HG03457 (cell line): ENCODE measurements around the gene ERC2.

ENCODE experiments used
- ATAC-seq: cut with Tn5 transposase; IDR thresholded peaks from one replicate; pipeline ENCODE4 v1.9.1; 2021; ENCODE audit warnings: moderate number of reproducible peaks; ENCODE audit not compliant: unreplicated experiment

Gene ERC2

GRCh38 chr3:55813268-55814097 lies 654.8 kb downstream of the ERC2 start:
- ATAC-seq: no peak

GRCh38 chr3:55812394-55813013 lies 655.8 kb downstream of the ERC2 start:
- no peak for ATAC-seq

GRCh38 chr3:55807210-55807609 lies 661.1 kb downstream of the ERC2 start:
- ATAC-seq: no peak

- no peak for ATAC-seq
These were observed 663.1 kb downstream of the ERC2 start for GRCh38 chr3:55805169-55805568.

GRCh38 chr3:55804170-55805095 lies 663.8 kb downstream of the ERC2 start:
- no peak for ATAC-seq

- no peak for ATAC-seq
These were observed 665.5 kb downstream of the ERC2 start for GRCh38 chr3:55802816-55803215.

GRCh38 chr3:55801676-55802075 lies 666.6 kb downstream of the ERC2 start:
- ATAC-seq: no peak

GRCh38 chr3:55801068-55801467 lies 667.2 kb downstream of the ERC2 start:
- no peak for ATAC-seq

GRCh38 chr3:55797775-55798174 lies 670.5 kb downstream of the ERC2 start:
- ATAC-seq: no peak

- no peak for ATAC-seq
These were observed 671.2 kb downstream of the ERC2 start for GRCh38 chr3:55797084-55797483.

GRCh38 chr3:55796533-55796932 lies 671.7 kb downstream of the ERC2 start:
- ATAC-seq: no peak

- ATAC-seq: no peak
These were observed 672.5 kb downstream of the ERC2 start for GRCh38 chr3:55795746-55796145.

GRCh38 chr3:55795296-55795695 lies 673.0 kb downstream of the ERC2 start:
- ATAC-seq: no peak

- no peak for ATAC-seq
These were observed 675.5 kb downstream of the ERC2 start for GRCh38 chr3:55792742-55793141.

GRCh38 chr3:55792009-55792408 lies 676.3 kb downstream of the ERC2 start:
- ATAC-seq: no peak

GRCh38 chr3:55790596-55791350 lies 677.5 kb downstream of the ERC2 start:
- ATAC-seq: no peak

- no peak for ATAC-seq
These were observed 678.8 kb downstream of the ERC2 start for GRCh38 chr3:55789516-55789915.

GRCh38 chr3:55782807-55783206 lies 685.5 kb downstream of the ERC2 start:
- no peak for ATAC-seq

GRCh38 chr3:55782351-55782750 lies 685.9 kb downstream of the ERC2 start:
- ATAC-seq: no peak

- no peak for ATAC-seq
These were observed 687.4 kb downstream of the ERC2 start for GRCh38 chr3:55780913-55781312.

- ATAC-seq: no peak
These were observed 688.7 kb downstream of the ERC2 start for GRCh38 chr3:55779543-55779942.
